Subcutaneous adipose tissue (tissue), 4 donors: ENCODE measurements around the gene TAF1A. TPM values are rescaled to one million over a fixed set of nuclear protein-coding genes. Genes with fewer than 3 reads are reported as not detected.

Experiments
- total RNA-seq, 4 donors: library from RNA; depleted of rRNA; stranded (reverse); fragments of >200 nt; gene quantifications; one replicate each; pipeline ENCODE4 v1.1.0, GENCODE V29; 2016
- TF ChIP-seq, protein P1 (sequence below): fragments of 450-650 bp; IDR thresholded peaks from one replicate; pipeline ENCODE4 v1.5.1; 2016; ENCODE audit warnings: low read depth, mild to moderate bottlenecking, control low read depth, antibody characterized with exemption, moderate library complexity

Gene TAF1A
- total RNA-seq, 4 donors from 2014 or later: 5.1 to 8.9 (median 7.3) TPM

DNA sequence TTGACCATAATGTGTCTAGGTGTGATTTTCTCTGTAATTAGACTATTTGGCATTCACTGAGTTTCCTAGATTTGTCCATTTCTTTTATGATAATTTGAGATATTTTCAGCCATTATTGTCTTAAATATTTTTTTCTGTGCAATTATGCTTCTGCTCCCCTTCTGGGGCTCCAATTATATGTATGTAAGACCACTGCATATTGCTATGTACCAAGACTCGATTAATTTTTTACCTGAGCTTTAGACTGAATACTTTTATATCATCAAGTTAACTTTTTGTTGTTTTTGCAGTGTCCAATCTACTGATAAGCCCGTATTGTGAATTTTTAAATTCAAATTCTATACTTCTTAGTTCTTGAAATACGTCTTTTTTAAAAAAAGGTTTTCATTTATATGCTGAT, 5.1 kb upstream of the TAF1A start:
- TF ChIP-seq, protein P1, sequence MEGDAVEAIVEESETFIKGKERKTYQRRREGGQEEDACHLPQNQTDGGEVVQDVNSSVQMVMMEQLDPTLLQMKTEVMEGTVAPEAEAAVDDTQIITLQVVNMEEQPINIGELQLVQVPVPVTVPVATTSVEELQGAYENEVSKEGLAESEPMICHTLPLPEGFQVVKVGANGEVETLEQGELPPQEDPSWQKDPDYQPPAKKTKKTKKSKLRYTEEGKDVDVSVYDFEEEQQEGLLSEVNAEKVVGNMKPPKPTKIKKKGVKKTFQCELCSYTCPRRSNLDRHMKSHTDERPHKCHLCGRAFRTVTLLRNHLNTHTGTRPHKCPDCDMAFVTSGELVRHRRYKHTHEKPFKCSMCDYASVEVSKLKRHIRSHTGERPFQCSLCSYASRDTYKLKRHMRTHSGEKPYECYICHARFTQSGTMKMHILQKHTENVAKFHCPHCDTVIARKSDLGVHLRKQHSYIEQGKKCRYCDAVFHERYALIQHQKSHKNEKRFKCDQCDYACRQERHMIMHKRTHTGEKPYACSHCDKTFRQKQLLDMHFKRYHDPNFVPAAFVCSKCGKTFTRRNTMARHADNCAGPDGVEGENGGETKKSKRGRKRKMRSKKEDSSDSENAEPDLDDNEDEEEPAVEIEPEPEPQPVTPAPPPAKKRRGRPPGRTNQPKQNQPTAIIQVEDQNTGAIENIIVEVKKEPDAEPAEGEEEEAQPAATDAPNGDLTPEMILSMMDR: no peak

DNA sequence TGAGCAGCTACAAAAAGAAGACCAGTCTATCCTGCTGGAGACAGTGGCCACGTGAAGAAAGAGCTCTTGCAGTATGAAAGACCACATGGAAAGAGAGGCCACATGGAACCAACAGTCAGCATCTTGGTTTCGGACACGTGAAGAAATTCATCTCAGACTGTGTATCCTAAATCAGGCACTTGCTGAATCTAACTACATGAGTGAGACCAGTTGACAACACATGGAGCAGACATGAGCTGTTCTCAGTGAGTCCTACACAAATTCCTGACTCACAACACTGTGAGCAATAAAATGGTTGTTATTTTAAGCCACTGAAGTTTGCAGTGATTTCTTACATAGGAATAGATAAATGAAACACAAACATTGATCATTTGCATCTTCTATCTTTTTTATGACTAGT, 2.4 kb upstream of the TAF1A start:
- TF ChIP-seq, protein P1: no peak

DNA sequence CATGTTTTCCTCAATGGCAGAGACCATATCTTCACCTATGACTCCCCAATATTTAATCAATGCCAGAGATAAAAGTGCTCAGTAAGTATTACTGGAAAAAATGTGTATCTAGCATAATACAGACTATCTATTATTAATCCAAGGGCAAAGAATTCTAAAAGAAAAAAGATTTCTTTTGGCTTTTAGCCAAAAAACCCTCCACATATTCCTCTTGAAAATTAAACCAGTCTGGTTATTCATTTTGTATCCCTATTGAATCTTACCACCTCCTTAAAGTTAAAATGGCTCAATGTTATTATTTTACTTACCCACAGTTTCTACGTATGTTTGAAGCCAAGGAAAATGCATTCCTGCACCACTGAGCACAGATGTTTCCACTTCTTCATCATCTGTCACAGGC, 1.6 kb downstream of the TAF1A start:
- TF ChIP-seq, protein P1: no peak

DNA sequence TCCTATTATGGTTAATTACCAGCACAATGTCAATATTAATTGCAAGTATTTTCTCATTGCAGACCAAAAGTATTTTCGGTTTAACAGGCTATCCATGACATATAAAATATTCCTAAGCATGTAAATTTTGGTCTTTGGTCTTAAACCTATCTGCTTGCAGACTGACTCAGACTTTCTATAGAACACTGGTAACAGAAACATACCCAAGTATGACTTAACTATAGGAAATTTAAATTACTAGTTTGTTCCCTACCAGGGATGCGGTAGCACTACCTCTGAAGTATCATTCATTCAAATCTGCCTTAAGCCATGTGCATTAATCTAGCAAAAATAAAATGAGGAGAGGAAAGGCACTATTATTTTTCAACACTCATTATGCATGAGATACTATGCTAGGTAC, 2.9 kb downstream of the TAF1A start:
- TF ChIP-seq, protein P1: no peak

DNA sequence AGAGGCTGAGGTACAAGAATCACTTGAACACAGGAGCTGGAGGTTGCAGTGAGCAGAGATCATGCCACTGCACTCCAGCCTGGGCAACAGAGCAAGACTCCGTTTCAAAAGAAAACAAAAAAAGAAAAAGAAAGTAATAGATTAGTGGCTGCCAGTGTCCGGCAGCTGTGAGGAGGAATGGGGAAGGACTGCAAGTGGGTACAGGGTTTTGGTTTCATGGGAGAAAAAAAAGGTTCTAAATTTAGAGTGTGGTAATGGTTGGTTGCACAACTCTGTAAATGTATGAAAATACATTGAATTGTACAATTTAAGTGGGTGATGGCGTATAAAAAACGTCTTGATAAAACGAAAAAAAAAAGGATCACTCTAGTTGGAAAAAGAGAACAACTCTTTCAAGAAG, 6.7 kb downstream of the TAF1A start:
- TF ChIP-seq, protein P1: no peak

DNA sequence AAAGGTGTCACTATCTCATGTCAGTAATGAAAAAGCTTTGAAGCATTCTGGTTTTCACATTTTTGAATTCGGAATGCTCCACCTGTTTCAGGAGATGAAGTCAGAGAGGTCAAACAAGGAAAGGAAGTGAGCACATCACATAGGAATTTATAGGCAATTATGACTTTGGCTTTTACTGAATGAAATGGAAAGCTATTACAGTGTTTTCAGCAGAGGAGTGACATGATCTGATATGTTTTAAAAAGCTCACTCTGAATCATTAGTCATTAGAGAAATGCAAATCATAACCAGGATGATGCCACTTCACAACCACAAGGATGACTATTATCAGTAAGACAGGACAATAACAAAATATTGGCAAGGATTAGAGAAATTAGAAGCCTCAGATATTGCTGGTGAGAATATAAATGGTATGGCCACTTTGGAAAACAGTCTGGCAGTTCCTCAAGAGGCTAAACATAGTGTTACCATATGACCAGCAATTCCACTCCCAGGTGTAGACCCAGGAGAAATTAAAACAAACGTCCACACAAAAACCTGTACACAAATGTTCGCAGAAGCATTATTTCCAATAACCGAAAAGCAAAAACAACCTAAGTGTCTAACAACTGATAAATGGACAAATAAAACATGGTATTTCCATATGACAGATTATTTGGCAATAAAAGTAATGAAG, 7.5 kb downstream of the TAF1A start:
- TF ChIP-seq, protein P1: no peak

DNA sequence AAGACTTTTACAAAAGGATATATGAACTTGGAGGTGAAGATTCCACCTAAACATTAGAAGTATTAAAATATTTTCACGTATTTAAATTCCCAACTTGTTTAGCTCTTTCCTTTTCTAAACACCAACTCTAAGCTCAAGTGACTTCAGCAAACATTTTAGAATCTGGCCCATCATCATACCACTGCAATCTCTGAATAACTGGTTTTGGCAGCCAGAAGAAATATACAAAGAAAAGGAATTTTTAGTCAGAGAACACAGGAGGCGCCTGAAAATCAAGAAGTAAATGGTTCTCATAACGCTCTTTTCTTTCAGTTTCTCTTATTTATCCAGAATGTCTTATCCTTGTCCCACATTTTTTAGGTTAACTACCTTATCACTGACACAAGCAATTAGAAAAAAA, 10.4 kb downstream of the TAF1A start:
- TF ChIP-seq, protein P1: no peak
